ENCODE results near the gene HDDC2.

HDDC2 gene

GRCh38 chr6:125299257-125299656 lies 2.5 kb downstream of the HDDC2 start:
- peaks cover 8 to 46% (median 19%) of the 10 kb centered on the region in 4 experiments for H3K36me3 ChIP-seq (ENCODE audit: control insufficient read depth in 4 of 4, insufficient read depth in 4 of 4, low read length in 3 of 4)
- WGBS (ENCODE audit: insufficient coverage) = 100% methylated on average over 1 of the region's 3 CpGs
- H3K27me3 ChIP-seq (replicated peaks in 2 of 5; ENCODE audit: control insufficient read depth in 4 of 5, insufficient read depth in 5 of 5, low read length in 4 of 5) = peaks cover 0 to 2% (median 0%) of the 10 kb centered on the region in 5 experiments
- ChIA-PET CTCF (no interaction called here), POLR2A (no interaction called here)
- no peak overlapping the region for H3K27ac ChIP-seq (ENCODE audit: insufficient read depth in 1 of 2, low read depth in 1 of 2, low read length in 2 of 2, poor library complexity in 1 of 2, severe bottlenecking in 2 of 2)
- no peak for DNase-seq
- no peaks in the 10 kb centered on the region for H3K9me3 ChIP-seq (ENCODE audit: control extremely low read depth in 1 of 5, control insufficient read depth in 4 of 5, insufficient read depth in 2 of 5, low read depth in 1 of 5, low read length in 4 of 5)
- no peak overlapping the region for H3K4me3 ChIP-seq (ENCODE audit: control insufficient read depth in 1 of 7, extremely low read depth in 1 of 7, insufficient read depth in 4 of 7, low read depth in 2 of 7, low read length in 6 of 7)
- peaks cover 0 to 9% (median 3%) of the 10 kb centered on the region in 4 experiments for H3K4me1 ChIP-seq (ENCODE audit: control extremely low read depth in 1 of 4, control insufficient read depth in 4 of 4, insufficient read depth in 4 of 4, low read length in 3 of 4)

DNA sequence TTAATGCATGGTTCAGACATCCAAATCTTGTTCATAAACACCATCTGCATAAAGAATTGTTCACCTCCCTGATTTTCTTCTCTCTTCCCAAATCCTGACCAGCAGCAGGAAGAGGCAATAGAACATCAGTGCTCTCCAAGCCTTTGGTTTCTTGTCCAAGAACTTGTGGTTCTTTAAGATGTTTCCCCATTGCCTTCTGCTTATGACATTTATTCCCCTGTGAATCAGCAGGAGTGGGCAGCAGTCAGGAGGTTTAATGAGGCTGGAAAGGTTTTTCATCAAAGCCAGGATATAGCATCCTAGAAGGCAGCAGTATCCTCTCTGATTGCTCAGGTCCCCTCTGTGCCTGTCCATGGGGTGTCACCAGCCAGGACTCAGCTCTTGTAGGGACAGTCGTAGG lies 5.3 kb downstream of the HDDC2 start:
- no peak overlapping the region for H3K27ac ChIP-seq (ENCODE audit: insufficient read depth in 1 of 2, low read depth in 1 of 2, low read length in 2 of 2, poor library complexity in 1 of 2, severe bottlenecking in 2 of 2)
- no peaks in the 10 kb centered on the region for H3K27me3 ChIP-seq (replicated peaks in 2 of 5; ENCODE audit: control insufficient read depth in 4 of 5, insufficient read depth in 5 of 5, low read length in 4 of 5)
- no peaks in the 10 kb centered on the region for H3K9me3 ChIP-seq (ENCODE audit: control extremely low read depth in 1 of 5, control insufficient read depth in 4 of 5, insufficient read depth in 2 of 5, low read depth in 1 of 5, low read length in 4 of 5)
- POLR2A ChIA-PET = no interaction called here
- CTCF ChIA-PET = interaction anchor here (2.7 kb wide), 1 partner anchor 14 kb away, joined by 14 read pairs; no protein-coding TSS in a partner anchor
- peaks cover 11 to 69% (median 26%) of the 10 kb centered on the region in 4 experiments for H3K36me3 ChIP-seq (ENCODE audit: control insufficient read depth in 4 of 4, insufficient read depth in 4 of 4, low read length in 3 of 4)
- DNase-seq = no peak
- H3K4me1 ChIP-seq (ENCODE audit: control extremely low read depth in 1 of 4, control insufficient read depth in 4 of 4, insufficient read depth in 4 of 4, low read length in 3 of 4) = peaks cover 0 to 9% (median 1%) of the 10 kb centered on the region in 4 experiments
- H3K4me3 ChIP-seq (ENCODE audit: control insufficient read depth in 1 of 7, extremely low read depth in 1 of 7, insufficient read depth in 4 of 7, low read depth in 2 of 7, low read length in 6 of 7) = no peak overlapping the region
- WGBS (ENCODE audit: insufficient coverage) = 100% methylated on average over 1 of the region's 1 CpG

DNA sequence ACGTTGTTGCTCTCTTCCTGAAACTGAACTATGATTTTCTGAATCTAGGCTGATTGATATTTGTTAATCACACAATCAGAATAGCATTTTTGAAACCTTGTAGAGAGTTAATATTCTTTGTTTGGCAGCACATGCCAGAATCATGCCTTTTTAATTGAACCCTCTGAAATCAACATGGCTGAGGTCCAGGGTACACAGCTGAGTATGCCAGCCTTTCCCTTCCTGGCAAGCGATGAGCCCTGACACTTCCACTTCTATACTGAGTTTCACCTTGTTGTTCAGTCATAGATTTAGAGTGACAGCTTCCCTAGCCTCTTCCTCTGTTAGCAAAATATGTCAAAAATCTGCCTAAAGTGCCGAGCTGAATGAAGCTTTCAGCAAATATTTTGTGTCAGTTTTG lies 6.8 kb downstream of the HDDC2 start:
- no peak for DNase-seq
- H3K27me3 ChIP-seq (replicated peaks in 2 of 5; ENCODE audit: control insufficient read depth in 4 of 5, insufficient read depth in 5 of 5, low read length in 4 of 5) = no peaks in the 10 kb centered on the region
- CTCF ChIA-PET = no interaction called here
- POLR2A ChIA-PET = no interaction called here
- H3K36me3 ChIP-seq (ENCODE audit: control insufficient read depth in 4 of 4, insufficient read depth in 4 of 4, low read length in 3 of 4) = peaks cover 15 to 77% (median 27%) of the 10 kb centered on the region in 4 experiments
- no peak overlapping the region for H3K27ac ChIP-seq (ENCODE audit: insufficient read depth in 1 of 2, low read depth in 1 of 2, low read length in 2 of 2, poor library complexity in 1 of 2, severe bottlenecking in 2 of 2)
- H3K9me3 ChIP-seq (ENCODE audit: control extremely low read depth in 1 of 5, control insufficient read depth in 4 of 5, insufficient read depth in 2 of 5, low read depth in 1 of 5, low read length in 4 of 5) = no peaks in the 10 kb centered on the region
- H3K4me3 ChIP-seq (ENCODE audit: control insufficient read depth in 1 of 7, extremely low read depth in 1 of 7, insufficient read depth in 4 of 7, low read depth in 2 of 7, low read length in 6 of 7) = no peak overlapping the region
- WGBS (ENCODE audit: insufficient coverage) = 90% methylated on average over 1 of the region's 3 CpGs
- no peaks in the 10 kb centered on the region for H3K4me1 ChIP-seq (ENCODE audit: control extremely low read depth in 1 of 4, control insufficient read depth in 4 of 4, insufficient read depth in 4 of 4, low read length in 3 of 4)

GRCh38 chr6:125294036-125294435 lies 7.7 kb downstream of the HDDC2 start:
- ChIA-PET CTCF (interaction anchor here (1.1 kb wide), 1 partner anchor 13 kb away, joined by 3 read pairs; no protein-coding TSS in a partner anchor), POLR2A (no interaction called here)
- Histone ChIP-seq H3K4me1 (ENCODE audit: control extremely low read depth in 1 of 4, control insufficient read depth in 4 of 4, insufficient read depth in 4 of 4, low read length in 3 of 4) (no peaks in the 10 kb centered on the region), H3K9me3 (ENCODE audit: control extremely low read depth in 1 of 5, control insufficient read depth in 4 of 5, insufficient read depth in 2 of 5, low read depth in 1 of 5, low read length in 4 of 5) (no peaks in the 10 kb centered on the region), H3K27ac (ENCODE audit: insufficient read depth in 1 of 2, low read depth in 1 of 2, low read length in 2 of 2, poor library complexity in 1 of 2, severe bottlenecking in 2 of 2) (no peak overlapping the region), H3K4me3 (ENCODE audit: control insufficient read depth in 1 of 7, extremely low read depth in 1 of 7, insufficient read depth in 4 of 7, low read depth in 2 of 7, low read length in 6 of 7) (no peak overlapping the region), H3K27me3 (replicated peaks in 2 of 5; ENCODE audit: control insufficient read depth in 4 of 5, insufficient read depth in 5 of 5, low read length in 4 of 5) (no peaks in the 10 kb centered on the region), H3K36me3 (ENCODE audit: control insufficient read depth in 4 of 4, insufficient read depth in 4 of 4, low read length in 3 of 4) (peaks cover 18 to 74% (median 28%) of the 10 kb centered on the region in 4 experiments)
- no peak for DNase-seq
- no CpG with 5 or more reads among the region's 1 CpG for WGBS (ENCODE audit: insufficient coverage)

GRCh38 chr6:125293587-125293986 lies 8.2 kb downstream of the HDDC2 start:
- Histone ChIP-seq H3K27me3 (replicated peaks in 2 of 5; ENCODE audit: control insufficient read depth in 4 of 5, insufficient read depth in 5 of 5, low read length in 4 of 5) (no peaks in the 10 kb centered on the region), H3K4me1 (ENCODE audit: control extremely low read depth in 1 of 4, control insufficient read depth in 4 of 4, insufficient read depth in 4 of 4, low read length in 3 of 4) (no peaks in the 10 kb centered on the region), H3K9me3 (ENCODE audit: control extremely low read depth in 1 of 5, control insufficient read depth in 4 of 5, insufficient read depth in 2 of 5, low read depth in 1 of 5, low read length in 4 of 5) (no peaks in the 10 kb centered on the region), H3K4me3 (ENCODE audit: control insufficient read depth in 1 of 7, extremely low read depth in 1 of 7, insufficient read depth in 4 of 7, low read depth in 2 of 7, low read length in 6 of 7) (no peak overlapping the region), H3K36me3 (ENCODE audit: control insufficient read depth in 4 of 4, insufficient read depth in 4 of 4, low read length in 3 of 4) (peaks cover 18 to 71% (median 28%) of the 10 kb centered on the region in 4 experiments), H3K27ac (ENCODE audit: insufficient read depth in 1 of 2, low read depth in 1 of 2, low read length in 2 of 2, poor library complexity in 1 of 2, severe bottlenecking in 2 of 2) (no peak overlapping the region)
- CTCF ChIA-PET = interaction anchor here (1.1 kb wide), 1 partner anchor 13 kb away, joined by 3 read pairs; no protein-coding TSS in a partner anchor
- no peak for DNase-seq
- POLR2A ChIA-PET = no interaction called here
- WGBS (ENCODE audit: insufficient coverage) = 100% methylated on average over 3 of the region's 3 CpGs

GRCh38 chr6:125287718-125288117 lies 14.0 kb downstream of the HDDC2 start:
- POLR2A ChIA-PET = no interaction called here

GRCh38 chr6:125285936-125286335 lies 15.8 kb downstream of the HDDC2 start:
- ChIA-PET CTCF (no interaction called here), POLR2A (no interaction called here)
- no CpG with 5 or more reads among the region's 1 CpG for WGBS (ENCODE audit: insufficient coverage)
- DNase-seq = no peak
- no peak overlapping the region for H3K4me3 ChIP-seq (ENCODE audit: control insufficient read depth in 1 of 7, extremely low read depth in 1 of 7, insufficient read depth in 4 of 7, low read depth in 2 of 7, low read length in 6 of 7)
- H3K27me3 ChIP-seq (replicated peaks in 2 of 5; ENCODE audit: control insufficient read depth in 4 of 5, insufficient read depth in 5 of 5, low read length in 4 of 5) = no peaks in the 10 kb centered on the region
- H3K27ac ChIP-seq (ENCODE audit: insufficient read depth in 1 of 2, low read depth in 1 of 2, low read length in 2 of 2, poor library complexity in 1 of 2, severe bottlenecking in 2 of 2) = no peak overlapping the region
- peaks cover 11 to 41% (median 23%) of the 10 kb centered on the region in 4 experiments for H3K36me3 ChIP-seq (ENCODE audit: control insufficient read depth in 4 of 4, insufficient read depth in 4 of 4, low read length in 3 of 4)
- peaks cover 0 to 27% (median 5%) of the 10 kb centered on the region in 5 experiments for H3K9me3 ChIP-seq (ENCODE audit: control extremely low read depth in 1 of 5, control insufficient read depth in 4 of 5, insufficient read depth in 2 of 5, low read depth in 1 of 5, low read length in 4 of 5)
- no peaks in the 10 kb centered on the region for H3K4me1 ChIP-seq (ENCODE audit: control extremely low read depth in 1 of 4, control insufficient read depth in 4 of 4, insufficient read depth in 4 of 4, low read length in 3 of 4)

More at GRCh38 chr6:125287718-125288117, 14.0 kb downstream of the HDDC2 start:
- Histone ChIP-seq H3K27ac (ENCODE audit: insufficient read depth in 1 of 2, low read depth in 1 of 2, low read length in 2 of 2, poor library complexity in 1 of 2, severe bottlenecking in 2 of 2) (no peak overlapping the region), H3K36me3 (ENCODE audit: control insufficient read depth in 4 of 4, insufficient read depth in 4 of 4, low read length in 3 of 4) (peaks cover 16 to 56% (median 25%) of the 10 kb centered on the region in 4 experiments), H3K4me3 (ENCODE audit: control insufficient read depth in 1 of 7, extremely low read depth in 1 of 7, insufficient read depth in 4 of 7, low read depth in 2 of 7, low read length in 6 of 7) (no peak overlapping the region), H3K27me3 (replicated peaks in 2 of 5; ENCODE audit: control insufficient read depth in 4 of 5, insufficient read depth in 5 of 5, low read length in 4 of 5) (no peaks in the 10 kb centered on the region), H3K4me1 (ENCODE audit: control extremely low read depth in 1 of 4, control insufficient read depth in 4 of 4, insufficient read depth in 4 of 4, low read length in 3 of 4) (no peaks in the 10 kb centered on the region), H3K9me3 (ENCODE audit: control extremely low read depth in 1 of 5, control insufficient read depth in 4 of 5, insufficient read depth in 2 of 5, low read depth in 1 of 5, low read length in 4 of 5) (peaks cover 0 to 25% (median 2%) of the 10 kb centered on the region in 5 experiments)
- 96% methylated on average over 8 of the region's 9 CpGs for WGBS (ENCODE audit: insufficient coverage)
- CTCF ChIA-PET = no interaction called here
- no peak for DNase-seq
